Measurements from ENCODE around the gene SLMAP.

The SLMAP gene

DNA sequence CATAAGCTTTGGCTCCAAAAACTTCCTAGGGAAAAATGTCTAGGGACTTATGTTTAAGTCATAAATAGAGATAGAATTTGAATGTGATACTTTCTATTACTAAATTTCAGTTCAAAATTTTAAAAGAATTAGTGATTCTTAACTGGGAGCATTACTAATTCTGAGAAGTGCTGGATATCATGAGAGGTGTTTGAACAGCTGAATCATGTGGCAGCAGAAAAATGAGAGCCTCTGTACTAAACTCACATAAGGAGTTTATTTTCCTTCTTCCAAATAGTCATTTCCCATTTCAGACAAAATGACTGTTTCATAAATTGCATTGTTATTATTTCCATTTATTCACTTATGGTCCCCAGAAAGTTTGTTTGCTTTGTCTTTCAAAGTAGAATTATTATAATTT lies 62.7 kb downstream of the SLMAP start:
- no peak for DNase-seq
- in situ Hi-C loops (cut with MboI; ENCODE audit: low pct_unique_long_range_greater_than_20kb, low sequenced_read_pairs), result no loop called here

DNA sequence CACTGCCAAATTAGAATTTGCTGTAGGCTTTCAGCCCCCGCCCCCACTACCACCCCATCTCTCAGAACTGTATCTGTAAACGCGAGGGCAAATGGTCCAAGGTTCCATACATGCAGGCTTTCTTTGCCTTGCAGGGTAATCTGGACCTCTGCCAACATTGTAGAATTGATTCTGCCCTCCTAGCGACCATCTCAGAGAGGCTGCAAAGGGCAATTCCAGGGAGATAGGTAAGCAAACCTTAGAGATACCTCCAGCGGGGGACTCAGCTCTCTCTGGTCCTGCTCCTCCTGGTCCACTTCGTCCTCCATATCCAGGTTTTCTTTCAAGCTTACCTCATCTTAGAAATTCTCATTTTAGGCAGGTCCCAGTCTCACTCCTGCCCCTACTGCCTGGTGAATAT lies 64.4 kb downstream of the SLMAP start:
- in situ Hi-C loops (cut with MboI; ENCODE audit: low pct_unique_long_range_greater_than_20kb, low sequenced_read_pairs), result no loop called here
- no peak for DNase-seq

DNA sequence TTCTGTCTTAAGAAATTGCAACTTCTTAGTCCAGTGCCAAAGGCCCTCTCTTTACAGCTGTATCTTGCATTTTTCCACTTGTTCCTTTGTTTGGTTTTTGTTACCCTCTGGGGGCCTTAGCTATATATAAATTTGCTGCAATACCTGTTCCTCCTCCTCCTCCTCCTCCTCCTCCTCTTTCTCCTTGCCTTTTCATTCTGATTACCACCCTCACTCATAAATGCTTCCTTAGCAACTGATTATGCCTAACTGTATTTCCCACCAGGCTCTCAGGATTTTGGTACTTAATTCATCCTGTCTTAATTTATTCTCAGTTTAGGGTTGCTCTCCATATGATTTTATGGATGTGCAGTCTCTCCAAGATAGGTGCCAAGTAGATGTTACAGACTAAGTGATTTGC lies 65.7 kb downstream of the SLMAP start:
- in situ Hi-C loops (cut with MboI; ENCODE audit: low pct_unique_long_range_greater_than_20kb, low sequenced_read_pairs), result no loop called here
- no peak for DNase-seq

DNA sequence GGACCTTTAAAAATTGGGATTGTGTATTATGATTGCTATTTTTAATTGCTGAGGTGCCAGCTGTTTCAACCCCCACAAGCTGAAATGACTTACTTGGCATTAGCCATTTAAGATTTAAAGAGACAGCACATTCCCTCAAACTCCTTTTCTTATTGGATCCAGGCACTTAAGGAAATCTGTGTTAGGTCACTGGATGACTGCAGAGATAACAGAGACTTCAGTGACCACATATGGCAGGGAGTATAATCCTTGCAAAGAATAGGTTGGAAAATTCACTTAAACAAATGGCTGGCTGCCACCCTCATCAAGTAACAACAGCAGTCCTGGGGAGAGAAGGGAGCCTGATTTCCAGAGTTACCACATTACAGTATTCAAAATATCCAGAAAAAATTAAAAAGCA lies 66.6 kb downstream of the SLMAP start:
- in situ Hi-C loops (cut with MboI; ENCODE audit: low pct_unique_long_range_greater_than_20kb, low sequenced_read_pairs), result no loop called here
- DNase-seq, result no peak

DNA sequence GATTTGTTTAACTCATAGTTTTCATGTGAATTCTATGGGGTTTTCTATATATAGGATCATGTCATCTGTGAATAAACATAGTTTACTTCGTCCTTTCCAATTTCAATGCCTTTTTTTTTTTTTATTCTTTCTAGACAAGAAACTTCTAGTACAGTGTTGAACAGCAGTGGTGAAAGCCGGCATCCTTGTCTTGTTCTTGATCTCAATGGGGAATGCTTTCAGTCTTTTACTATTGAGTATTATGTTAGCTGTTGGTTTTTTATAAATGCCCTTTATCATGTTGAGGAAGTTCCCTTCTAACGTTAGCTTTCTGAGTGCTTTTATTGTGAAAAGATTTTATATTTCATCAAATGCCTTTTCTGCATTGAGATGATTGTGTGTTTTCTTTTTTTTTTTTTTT lies 69.0 kb downstream of the SLMAP start:
- no peak for DNase-seq
- in situ Hi-C loops (cut with MboI; ENCODE audit: low pct_unique_long_range_greater_than_20kb, low sequenced_read_pairs), result no loop called here

DNA sequence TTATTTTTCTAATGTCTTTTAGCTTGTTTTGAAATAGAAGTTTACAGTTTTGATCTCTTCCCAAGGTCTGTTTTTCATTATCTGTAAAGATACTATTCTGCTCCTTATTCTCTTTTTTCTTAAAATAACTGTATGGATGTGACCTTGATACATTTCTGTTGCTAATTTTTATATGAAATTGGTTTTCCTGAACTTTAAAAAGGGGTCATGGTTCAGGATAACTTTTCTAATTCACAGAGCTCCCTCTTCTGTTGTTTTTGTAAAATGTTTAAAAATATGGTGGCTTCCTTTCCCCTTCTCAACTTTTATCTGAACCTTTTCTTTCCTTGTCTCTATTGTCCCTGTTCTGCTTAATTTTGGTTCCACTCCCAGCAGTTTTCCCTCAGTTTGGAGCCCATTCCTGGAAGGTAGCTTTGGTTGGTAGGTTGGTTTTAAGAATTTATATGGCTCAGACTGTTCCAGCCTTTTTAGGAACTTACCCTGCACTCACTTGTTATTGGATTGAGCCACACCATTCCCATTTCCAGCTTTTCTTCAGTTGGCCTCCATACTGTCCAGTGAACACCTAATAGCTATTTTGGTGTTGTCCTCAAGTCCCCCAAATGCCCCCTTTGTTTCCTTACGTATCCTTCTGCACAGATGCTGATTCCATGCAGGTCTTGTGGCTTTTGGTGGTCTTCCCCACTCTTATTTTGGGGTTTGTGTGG lies 70.3 kb downstream of the SLMAP start:
- in situ Hi-C loops (cut with MboI; ENCODE audit: low pct_unique_long_range_greater_than_20kb, low sequenced_read_pairs), result no loop called here
- DNase-seq, result peak; percentile 19

DNA sequence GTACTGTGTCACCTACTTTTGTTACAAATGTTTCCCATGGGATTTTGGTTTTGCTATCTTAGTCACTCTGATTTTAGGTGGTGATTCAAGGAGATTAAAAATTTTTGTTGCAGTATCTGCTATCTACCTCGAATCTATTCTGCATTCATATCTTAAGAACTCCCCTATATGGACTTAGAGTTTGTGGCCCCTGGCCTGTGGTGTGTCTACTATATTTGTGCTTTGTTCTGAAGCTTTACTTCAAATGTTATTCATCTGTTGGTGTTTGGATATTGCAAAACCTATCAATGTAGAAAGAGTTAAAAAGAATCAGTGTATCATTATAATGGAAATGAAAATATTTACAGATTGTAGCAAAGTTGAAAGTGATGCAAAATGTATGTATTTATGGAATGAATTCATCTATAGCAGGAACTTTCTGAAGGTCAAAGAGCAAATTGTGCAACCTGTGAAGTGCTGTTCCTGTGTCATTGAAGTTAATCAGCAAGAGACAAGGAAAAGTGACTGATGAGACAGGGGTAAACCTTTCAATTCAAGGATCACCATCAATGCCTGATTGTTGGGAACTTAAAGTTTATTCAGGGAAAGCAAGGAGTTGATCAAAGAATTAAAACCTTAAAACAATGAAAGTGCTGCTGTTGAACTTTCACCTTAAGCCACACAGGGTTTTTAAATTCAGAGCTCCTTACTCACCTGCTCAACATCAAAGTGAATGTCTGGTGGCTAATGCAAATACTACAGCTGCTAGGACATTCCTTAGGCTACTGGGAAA lies 71.0 kb downstream of the SLMAP start:
- in situ Hi-C loops (cut with MboI; ENCODE audit: low pct_unique_long_range_greater_than_20kb, low sequenced_read_pairs), result no loop called here
- no peak for DNase-seq

DNA sequence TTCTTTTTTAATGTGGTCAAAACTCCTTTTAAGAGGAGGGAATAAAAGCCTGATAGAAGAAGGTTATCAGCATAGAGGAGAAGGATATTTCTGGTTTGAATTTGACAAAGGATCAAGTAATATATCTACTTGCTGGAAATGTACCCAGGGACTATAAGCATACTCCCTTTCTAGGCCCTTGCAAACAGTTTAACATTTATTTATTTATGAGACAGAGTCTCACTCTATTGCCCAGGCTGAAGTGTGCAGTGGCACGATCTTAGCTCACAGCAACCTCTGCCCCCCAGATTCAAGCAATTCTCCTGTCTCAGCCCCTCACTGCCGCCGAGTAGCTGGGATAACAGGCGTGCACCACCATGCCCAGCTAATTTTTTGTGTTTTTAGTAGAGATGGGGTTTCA lies 71.6 kb downstream of the SLMAP start:
- no peak for DNase-seq
- in situ Hi-C loops (cut with MboI; ENCODE audit: low pct_unique_long_range_greater_than_20kb, low sequenced_read_pairs), result no loop called here

DNA sequence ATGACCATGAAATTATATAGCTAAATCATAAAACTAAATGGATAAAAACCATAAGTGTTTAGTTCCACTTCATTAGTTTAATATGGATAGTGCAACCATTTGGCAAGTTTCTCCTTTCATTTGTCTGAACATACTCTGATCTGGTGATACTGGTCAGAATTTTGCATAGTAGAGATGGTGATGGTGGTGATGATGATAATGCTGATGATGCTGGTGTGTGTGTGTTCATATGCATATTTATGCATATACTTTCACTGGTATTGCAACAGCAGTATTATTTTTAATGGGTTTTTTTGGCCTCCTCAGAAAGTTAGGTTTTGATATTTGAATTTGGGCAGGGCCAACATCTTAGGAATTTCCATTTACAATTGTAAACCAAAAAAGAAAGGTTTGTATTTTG lies 76.4 kb downstream of the SLMAP start:
- in situ Hi-C loops (cut with MboI; ENCODE audit: low pct_unique_long_range_greater_than_20kb, low sequenced_read_pairs), result no loop called here
- DNase-seq, result no peak

DNA sequence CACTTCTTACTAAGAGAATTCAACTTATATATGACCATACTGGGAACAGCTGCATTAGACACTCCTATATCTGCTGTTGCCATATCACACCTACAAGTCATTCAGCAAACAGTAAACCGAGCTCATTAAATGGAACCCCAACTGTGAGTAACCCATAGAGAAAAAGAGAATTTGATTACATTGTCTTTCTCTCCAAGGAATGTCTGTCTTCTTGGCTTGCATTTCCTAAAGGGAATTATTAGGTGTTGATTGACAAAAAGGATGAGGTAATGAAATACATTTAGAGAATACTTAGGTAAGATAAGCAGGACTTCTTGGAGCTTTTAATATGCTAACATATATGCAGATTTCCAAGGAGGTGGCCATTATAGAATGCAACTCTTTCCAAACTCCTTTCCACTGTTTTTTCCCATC lies 76.8 kb downstream of the SLMAP start:
- in situ Hi-C loops (cut with MboI; ENCODE audit: low pct_unique_long_range_greater_than_20kb, low sequenced_read_pairs), result no loop called here
- no peak for DNase-seq

DNA sequence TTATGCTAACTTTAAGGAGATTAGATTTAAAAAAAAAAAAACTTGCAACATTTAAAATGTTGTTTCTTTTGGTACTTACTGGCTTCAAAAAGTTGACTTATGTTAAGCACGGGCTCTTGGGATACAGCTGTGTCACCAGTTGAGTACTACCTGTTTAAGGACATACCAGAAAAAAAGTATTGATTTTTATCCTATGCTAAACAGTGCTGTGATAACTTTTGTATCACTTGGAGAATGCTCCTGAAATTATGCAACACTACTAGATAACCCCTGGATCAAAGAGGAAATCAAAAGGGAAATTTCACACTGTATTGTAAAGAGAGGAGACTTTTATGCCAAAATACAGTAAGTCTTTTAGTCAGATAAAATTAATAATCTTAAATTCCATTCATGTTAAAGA lies 77.7 kb downstream of the SLMAP start:
- in situ Hi-C loops (cut with MboI; ENCODE audit: low pct_unique_long_range_greater_than_20kb, low sequenced_read_pairs), result no loop called here
- no peak for DNase-seq

DNA sequence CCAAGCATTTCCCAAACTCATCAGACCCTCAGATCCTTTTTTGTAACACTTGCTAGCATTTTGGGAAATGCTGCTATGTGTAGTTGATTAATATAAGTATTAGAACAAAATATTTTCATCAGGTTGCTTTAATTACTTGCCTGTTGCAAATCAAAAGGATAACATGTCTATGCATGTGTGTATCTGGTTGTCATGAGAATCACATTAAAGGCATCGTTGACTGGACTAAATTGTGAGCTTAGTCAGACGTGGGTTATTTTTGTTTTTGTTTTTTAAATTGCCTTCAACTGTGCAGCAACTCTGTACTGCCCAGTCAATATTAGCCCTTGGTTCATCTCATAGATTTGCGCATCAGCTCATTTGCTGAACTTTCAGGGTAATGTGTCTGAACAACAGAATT lies 81.6 kb downstream of the SLMAP start:
- in situ Hi-C loops (cut with MboI; ENCODE audit: low pct_unique_long_range_greater_than_20kb, low sequenced_read_pairs), result no loop called here
- DNase-seq, result no peak

DNA sequence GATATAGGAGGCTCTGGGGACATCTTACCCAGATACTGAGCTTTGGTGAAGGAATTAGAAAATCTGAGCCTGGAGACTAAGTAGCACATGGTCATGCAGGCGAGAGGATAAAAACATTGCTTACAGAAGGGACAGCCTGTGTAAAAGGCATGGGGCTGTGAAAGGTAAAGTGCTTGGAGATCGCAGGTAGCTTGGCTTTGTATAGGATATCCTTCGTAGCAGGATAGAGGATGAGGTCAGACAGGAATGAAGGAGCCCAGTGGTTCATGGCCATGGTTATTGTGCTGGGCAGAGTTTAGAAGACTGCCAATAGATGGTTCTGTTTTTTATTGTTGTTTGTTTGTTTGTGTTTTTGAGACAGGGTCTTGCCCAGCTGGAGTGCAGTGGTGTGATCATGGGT lies 82.5 kb downstream of the SLMAP start:
- no peak for DNase-seq
- in situ Hi-C loops (cut with MboI; ENCODE audit: low pct_unique_long_range_greater_than_20kb, low sequenced_read_pairs), result no loop called here

DNA sequence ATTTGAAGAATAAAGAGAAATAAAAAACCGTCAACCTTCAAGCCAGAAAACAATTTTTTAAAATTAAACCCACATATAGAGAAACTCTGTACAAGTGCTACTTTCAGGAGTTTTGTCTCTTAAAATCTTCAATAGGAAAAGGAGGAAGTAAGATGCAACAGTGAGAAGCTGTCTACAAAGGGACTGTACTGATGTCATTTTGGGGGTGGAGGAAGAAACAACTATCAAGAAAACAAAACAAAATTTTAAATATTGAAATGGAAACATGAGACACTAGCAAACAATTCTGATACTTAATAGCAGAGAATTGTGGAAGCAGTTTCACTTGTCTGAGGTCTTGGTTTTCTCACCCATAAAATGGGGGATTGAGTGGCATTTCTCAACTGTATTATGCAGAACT lies 84.4 kb downstream of the SLMAP start:
- in situ Hi-C loops (cut with MboI; ENCODE audit: low pct_unique_long_range_greater_than_20kb, low sequenced_read_pairs), result no loop called here
- peak; percentile 45 for DNase-seq

DNA sequence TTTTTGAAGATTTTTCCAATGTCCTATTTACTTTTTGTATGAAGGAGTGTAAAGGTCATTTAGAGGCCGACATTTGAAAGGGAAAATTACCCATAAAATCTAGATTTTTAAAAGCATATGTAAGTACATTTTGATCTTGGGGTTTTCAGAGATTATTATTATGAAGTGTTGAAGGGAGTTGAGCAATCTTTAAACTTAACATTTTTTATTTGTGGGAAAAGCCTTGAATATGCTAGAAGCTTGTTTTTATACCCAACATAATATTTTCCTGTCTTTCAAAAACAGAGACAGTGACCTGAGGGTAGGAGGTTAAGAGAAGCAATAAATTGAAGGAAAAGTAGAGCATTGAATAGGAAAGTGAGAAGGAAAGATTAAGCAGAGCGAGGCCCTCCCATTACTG lies 85.7 kb downstream of the SLMAP start:
- in situ Hi-C loops (cut with MboI; ENCODE audit: low pct_unique_long_range_greater_than_20kb, low sequenced_read_pairs), result no loop called here

DNA sequence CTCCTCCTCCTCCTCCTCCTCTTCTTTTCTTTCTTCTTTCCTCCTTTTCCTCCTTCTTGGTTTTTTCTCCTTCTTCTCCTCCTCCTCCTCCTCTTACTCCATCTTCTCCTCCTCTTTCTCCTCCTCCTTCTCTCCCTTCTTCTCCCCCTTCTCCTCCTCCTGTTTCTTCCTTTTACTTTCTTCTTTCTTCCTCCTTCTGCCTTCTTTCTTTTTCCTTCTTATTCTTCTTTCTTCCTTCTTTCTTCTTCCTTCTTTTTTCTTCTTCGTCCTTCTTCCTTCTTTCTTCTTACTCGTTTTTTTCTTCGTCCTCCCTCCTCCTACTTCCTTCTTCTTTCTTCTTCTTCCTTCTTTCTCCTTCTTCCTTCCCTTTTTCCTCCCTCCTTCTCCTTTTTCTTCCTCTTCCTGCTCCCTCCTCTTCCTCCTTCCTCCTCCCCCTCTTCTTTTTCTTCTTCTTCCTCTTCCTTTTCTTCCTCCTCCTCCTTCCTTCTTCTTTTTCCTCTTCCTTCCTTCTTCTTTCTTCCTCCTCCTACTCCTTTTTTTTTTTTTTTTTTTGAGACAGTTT lies 92.1 kb downstream of the SLMAP start:
- in situ Hi-C loops (cut with MboI; ENCODE audit: low pct_unique_long_range_greater_than_20kb, low sequenced_read_pairs), result no loop called here
- no peak for DNase-seq

More for the DNA sequence above, 85.7 kb downstream of the SLMAP start:
- no peak for DNase-seq

DNA sequence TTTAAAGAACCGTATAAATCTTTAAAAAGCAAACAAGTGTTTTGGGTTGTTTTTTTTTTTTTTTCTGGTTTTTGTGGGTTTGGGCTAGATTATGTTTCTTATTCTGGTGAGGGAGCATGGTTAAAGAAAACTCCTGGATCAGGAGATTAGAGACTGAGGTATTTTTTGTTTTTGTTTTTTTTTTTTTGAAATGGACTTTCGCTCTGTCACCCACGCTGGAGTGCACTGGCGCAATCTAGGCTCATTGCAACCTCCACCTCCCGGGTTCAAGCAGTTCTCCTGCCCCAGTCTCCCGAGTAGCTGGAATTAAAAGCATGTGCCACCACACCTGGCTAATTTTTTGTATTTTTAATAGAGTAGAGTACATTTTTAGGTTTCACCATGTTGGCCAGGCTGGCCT lies 95.2 kb downstream of the SLMAP start:
- in situ Hi-C loops (cut with MboI; ENCODE audit: low pct_unique_long_range_greater_than_20kb, low sequenced_read_pairs), result no loop called here
- DNase-seq, result no peak

DNA sequence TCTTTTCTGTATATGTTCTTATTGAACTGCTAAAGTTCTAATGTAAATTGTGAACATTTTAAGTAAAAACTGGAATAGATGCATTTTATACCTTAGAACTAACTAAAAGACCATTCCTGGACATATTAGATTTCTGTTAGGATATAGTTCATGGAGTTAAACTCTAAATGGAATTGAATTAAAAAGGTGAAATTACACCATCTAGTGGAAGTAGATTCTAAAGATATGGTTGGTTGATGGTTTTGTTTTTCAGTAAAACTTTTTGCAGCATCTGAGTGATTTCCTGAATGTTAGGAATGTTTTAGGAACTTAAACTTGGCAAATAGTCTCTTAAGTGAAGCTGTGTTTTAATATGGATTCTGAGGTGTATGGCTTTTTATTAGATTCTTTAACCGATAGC lies 96.8 kb downstream of the SLMAP start:
- in situ Hi-C loops (cut with MboI; ENCODE audit: low pct_unique_long_range_greater_than_20kb, low sequenced_read_pairs), result no loop called here
- peak; percentile 19 for DNase-seq

DNA sequence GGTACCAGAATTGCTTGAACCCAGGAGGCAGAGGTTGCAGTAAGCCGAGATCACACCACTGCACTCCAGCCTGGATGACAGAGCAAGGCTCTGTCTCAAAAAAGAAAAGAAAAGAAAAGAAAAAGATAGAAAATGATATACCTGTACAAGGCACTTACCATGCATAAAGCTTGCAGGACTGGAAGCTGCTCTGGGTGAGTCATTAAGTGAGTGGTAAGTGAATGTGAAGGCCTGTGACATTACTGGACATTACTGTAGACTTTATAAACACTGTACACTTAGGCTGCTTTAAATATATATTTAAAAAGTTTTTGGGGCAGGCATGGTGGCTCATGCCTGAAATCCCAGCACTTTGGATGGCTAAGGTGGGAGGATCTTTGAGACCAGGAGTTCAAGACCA lies 99.2 kb downstream of the SLMAP start:
- DNase-seq, result no peak
- in situ Hi-C loops (cut with MboI; ENCODE audit: low pct_unique_long_range_greater_than_20kb, low sequenced_read_pairs), result no loop called here

DNA sequence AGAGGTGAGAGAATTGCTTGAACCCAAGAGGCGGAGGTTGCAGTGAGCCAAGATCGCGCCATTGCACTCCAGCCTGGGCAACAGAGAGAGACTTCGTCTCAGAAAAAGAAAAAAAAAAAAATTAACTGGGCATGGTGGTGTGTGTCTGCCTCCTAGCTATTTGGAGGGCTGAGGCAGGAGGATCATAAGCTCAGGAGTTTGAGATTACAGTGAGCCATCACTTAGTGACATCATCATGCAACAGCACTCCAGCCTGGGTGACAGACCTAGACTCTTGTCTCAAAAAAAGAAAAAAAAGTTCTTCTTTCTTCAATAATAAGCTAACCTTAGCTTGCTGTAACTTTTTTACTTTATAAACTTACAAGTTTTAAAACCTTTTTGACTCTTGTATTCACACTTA lies 99.8 kb downstream of the SLMAP start:
- no peak for DNase-seq
- in situ Hi-C loops (cut with MboI; ENCODE audit: low pct_unique_long_range_greater_than_20kb, low sequenced_read_pairs), result no loop called here

DNA sequence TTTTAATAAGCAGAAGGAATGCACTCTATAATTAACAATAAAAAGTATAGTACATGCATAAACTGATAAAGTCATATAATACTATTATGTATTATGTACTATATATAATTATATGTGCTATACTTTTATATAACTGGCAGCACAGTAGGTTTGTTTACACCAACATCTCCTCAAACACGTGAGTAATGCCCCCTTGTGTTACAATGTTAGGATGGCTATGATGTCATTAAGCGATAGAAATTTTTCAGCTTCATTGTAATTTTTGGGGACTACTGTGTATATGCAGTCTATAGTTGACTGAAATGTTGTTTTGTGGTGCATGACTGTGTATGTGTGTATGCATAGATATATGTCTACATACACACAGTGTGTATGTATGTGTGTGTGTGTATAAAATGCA lies 100.6 kb downstream of the SLMAP start:
- DNase-seq, result peak; percentile 16
- in situ Hi-C loops (cut with MboI; ENCODE audit: low pct_unique_long_range_greater_than_20kb, low sequenced_read_pairs), result no loop called here

Data from KBM-7 (cell line).